Brain pericyte (primary cell): ENCODE measurements around the gene GSTT2.

Source experiments
- DNase-seq: peaks from one replicate; pipeline ENCODE4 v3.0.0-alpha.2; 2012; ENCODE audit warnings: low read depth, low spot score

Gene GSTT2

GRCh38 chr22:24008381-24009226 lies 28.7 kb downstream of the GSTT2 start:
- DNase-seq: no peak

GRCh38 chr22:24009227-24010017 lies 29.5 kb downstream of the GSTT2 start:
- DNase-seq: no peak

GRCh38 chr22:24010018-24010391 lies 30.1 kb downstream of the GSTT2 start:
- no peak for DNase-seq

- no peak for DNase-seq
Observed at GRCh38 chr22:24011735-24012068, 31.8 kb downstream of the GSTT2 start.

- no peak for DNase-seq
Observed at GRCh38 chr22:24016156-24016555, 36.2 kb downstream of the GSTT2 start.

- DNase-seq: no peak
Observed at GRCh38 chr22:24021304-24021703, 41.4 kb downstream of the GSTT2 start.

- no peak for DNase-seq
Observed at GRCh38 chr22:24023204-24023789, 43.4 kb downstream of the GSTT2 start.

- DNase-seq: no peak
Observed at GRCh38 chr22:24024354-24024753, 44.4 kb downstream of the GSTT2 start.

- DNase-seq: no peak
Observed at GRCh38 chr22:24025475-24025874, 45.5 kb downstream of the GSTT2 start.

GRCh38 chr22:24026056-24026455 lies 46.1 kb downstream of the GSTT2 start:
- no peak for DNase-seq

- DNase-seq: no peak
Observed at GRCh38 chr22:24026733-24027132, 46.8 kb downstream of the GSTT2 start.

- DNase-seq: no peak
Observed at GRCh38 chr22:24027389-24027975, 47.5 kb downstream of the GSTT2 start.

- DNase-seq: no peak
Observed at GRCh38 chr22:24027991-24028390, 48.1 kb downstream of the GSTT2 start.

- DNase-seq: no peak
Observed at GRCh38 chr22:24028533-24028932, 48.6 kb downstream of the GSTT2 start.

GRCh38 chr22:24029304-24029703 lies 49.4 kb downstream of the GSTT2 start:
- DNase-seq: no peak

GRCh38 chr22:24030186-24030702 lies 50.3 kb downstream of the GSTT2 start:
- DNase-seq: no peak
